ENCODE data around the gene IKZF3.

DNA sequence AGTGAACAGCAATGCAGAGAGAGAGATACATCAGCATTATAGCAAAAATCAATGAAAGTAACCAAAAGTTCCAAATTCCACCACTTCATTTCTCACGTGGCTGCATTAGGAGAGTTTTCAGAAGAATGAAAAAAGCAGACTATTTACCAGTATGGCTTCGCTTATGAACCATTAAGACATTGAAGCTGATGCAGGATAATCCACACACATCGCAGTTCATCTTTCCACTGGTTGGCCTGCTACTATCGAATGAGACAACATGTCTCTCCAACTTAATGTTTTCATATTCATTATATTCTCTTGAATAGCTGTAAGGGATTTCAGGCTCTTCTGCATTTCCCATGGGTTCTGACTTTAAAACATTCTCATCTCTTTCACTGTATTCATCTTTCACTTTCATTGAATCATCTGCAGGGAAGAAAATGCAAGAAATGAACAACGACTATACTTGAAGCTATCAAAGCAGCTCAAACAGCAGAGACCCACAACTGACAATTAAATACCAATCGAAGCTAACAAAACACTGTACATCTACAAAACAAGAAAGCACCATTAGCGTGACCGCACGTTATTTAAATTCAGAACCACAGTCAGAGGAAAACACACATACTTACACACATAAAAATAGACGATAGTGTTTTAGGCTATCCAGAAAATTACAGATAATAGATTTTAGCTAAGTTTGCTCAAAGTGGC, 71.4 kb downstream of the IKZF3 start:
- TF ChIP-seq REST (IDR thresholded peaks at IDR 0.05; ENCODE audit: low read depth, low read length) (no peak), USF2 (IDR thresholded peaks at IDR 0.05; ENCODE audit: borderline replicate concordance, low read depth, low read length) (no peak), RAD21 (IDR thresholded peaks at IDR 0.05; ENCODE audit: low read length) (no peak), POLR2AphosphoS5 (IDR thresholded peaks at IDR 0.05; ENCODE audit: low read depth, low read length) (no peak), YY1 (IDR thresholded peaks at IDR 0.05; ENCODE audit: low read depth) (no peak), IRF3 (IDR thresholded peaks at IDR 0.05; ENCODE audit: low read depth, low read length) (no peak), NRF1 (IDR thresholded peaks at IDR 0.05; ENCODE audit: low read depth, low read length) (no peak), RCOR1 (IDR thresholded peaks at IDR 0.05; ENCODE audit: low read length) (no peak)
- TF ChIP-seq, protein P1, sequence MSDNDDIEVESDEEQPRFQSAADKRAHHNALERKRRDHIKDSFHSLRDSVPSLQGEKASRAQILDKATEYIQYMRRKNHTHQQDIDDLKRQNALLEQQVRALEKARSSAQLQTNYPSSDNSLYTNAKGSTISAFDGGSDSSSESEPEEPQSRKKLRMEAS (IDR thresholded peaks at IDR 0.05; ENCODE audit: low read depth), result no peak
- TF ChIP-seq, protein P2, sequence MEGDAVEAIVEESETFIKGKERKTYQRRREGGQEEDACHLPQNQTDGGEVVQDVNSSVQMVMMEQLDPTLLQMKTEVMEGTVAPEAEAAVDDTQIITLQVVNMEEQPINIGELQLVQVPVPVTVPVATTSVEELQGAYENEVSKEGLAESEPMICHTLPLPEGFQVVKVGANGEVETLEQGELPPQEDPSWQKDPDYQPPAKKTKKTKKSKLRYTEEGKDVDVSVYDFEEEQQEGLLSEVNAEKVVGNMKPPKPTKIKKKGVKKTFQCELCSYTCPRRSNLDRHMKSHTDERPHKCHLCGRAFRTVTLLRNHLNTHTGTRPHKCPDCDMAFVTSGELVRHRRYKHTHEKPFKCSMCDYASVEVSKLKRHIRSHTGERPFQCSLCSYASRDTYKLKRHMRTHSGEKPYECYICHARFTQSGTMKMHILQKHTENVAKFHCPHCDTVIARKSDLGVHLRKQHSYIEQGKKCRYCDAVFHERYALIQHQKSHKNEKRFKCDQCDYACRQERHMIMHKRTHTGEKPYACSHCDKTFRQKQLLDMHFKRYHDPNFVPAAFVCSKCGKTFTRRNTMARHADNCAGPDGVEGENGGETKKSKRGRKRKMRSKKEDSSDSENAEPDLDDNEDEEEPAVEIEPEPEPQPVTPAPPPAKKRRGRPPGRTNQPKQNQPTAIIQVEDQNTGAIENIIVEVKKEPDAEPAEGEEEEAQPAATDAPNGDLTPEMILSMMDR (IDR thresholded peaks at IDR 0.05), result no peak

All from SK-N-SH (cell line).